HG03354 (cell line): ENCODE results near the gene MAGOH.
A peak's percentile ranks its signal among the peaks of the same experiment; 100 is the strongest.
"Not testable (repeated sequence)": the region's sequence is repeated elsewhere in the genome, so short reads cannot be mapped to it uniquely, and the experiment has no call there.

Source experiments
- ATAC-seq: cut with Tn5 transposase; IDR thresholded peaks from one replicate; pipeline ENCODE4 v1.9.1; 2021; ENCODE audit warnings: mild to moderate bottlenecking; ENCODE audit not compliant: unreplicated experiment, poor library complexity, severe bottlenecking

MAGOH gene

GRCh38 chr1:53242381-53242780 lies 4.1 kb upstream of the MAGOH start:
- ATAC-seq, result no peak

DNA sequence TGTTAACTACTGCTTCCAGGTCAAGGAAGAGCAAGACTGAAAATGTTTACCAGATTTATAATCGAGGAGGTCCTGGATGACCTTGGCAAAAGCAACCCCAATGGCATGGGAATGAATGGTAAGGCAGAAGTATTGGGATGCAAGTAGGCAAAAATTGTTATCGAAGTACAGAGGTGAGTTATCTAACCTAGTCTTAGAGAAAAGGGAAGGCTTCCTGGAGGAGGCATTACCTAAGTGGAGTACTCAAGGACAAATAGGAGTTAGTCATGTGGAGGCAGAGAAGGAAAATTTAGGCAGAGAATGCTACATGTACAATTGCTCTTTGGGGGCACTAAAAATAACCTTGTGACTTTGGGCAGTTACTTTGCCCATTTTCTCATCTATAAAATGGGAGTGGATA lies 3.5 kb upstream of the MAGOH start:
- no peak for ATAC-seq

GRCh38 chr1:53237638-53238037 lies 680 bp downstream of the MAGOH start:
- no peak for ATAC-seq

GRCh38 chr1:53220962-53221286 lies 17.4 kb downstream of the MAGOH start:
- no peak for ATAC-seq

- peak; percentile 95 for ATAC-seq
Observed at GRCh38 chr1:53220171-53220961, 18.0 kb downstream of the MAGOH start, which contains the start of gene CZIB. TSS of gene CZIB (minus strand) at chr1:53220634. CDS start at chr1:53220575, 59 bp downstream.

DNA sequence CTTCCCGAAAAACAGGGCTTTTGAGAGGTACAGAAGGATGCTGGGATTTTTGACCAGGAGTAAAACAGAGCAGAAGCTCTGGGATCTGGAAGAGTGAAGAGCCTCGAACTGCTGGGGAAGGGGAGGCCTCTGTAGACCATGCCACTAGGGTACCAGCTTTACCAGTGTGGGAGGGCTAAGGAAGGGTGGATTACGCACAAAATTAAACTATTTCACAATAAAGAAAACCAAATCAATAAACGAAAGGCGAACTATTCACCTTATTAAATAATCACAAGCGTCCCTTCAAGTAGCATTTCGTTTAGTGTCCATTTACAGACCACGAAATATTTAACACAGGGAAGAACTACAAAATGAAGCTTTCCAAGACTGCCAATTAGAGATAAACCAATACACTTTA lies 18.6 kb downstream of the MAGOH start:
- no peak for ATAC-seq

GRCh38 chr1:53218201-53218600 lies 20.1 kb downstream of the MAGOH start:
- ATAC-seq, result no peak

DNA sequence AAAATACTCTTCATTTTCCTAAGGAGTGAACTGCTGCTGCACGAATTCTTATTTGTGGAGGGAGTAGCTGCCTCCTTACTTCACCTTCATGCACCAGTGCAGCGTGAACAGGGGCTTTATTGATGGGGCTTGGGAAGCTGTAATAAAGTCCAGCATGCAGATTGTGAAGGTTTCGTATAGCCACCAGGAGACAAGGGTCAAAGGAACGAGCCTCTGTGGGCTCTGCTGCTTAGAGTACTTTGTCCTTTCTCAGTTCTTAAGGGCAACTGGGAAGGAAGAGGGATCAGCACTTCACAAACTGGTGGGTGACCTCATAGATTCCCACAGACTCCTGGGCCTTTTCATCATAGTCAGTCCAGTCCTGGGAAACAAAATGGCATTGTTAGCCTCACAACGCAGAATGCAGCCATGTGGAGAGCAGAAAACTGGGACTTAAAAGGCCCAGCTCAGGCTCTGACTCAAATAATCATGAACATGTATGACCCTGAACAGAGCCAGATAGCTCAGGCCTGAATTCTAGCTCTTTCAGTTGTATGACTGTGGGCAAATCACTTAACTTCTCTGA lies 23.9 kb downstream of the MAGOH start:
- no peak for ATAC-seq

GRCh38 chr1:53210954-53211353 lies 27.4 kb downstream of the MAGOH start:
- no peak for ATAC-seq

DNA sequence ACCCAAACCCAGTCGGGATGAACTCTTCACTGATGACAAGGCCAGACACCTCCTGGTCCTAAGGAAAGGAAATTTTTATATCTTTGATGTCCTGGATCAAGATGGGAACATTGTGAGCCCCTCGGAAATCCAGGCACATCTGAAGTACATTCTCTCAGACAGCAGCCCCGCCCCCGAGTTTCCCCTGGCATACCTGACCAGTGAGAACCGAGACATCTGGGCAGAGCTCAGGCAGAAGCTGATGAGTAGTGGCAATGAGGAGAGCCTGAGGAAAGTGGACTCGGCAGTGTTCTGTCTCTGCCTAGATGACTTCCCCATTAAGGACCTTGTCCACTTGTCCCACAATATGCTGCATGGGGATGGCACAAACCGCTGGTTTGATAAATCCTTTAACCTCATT lies 28.0 kb downstream of the MAGOH start:
- ATAC-seq, result no peak

- ATAC-seq, result no peak
Observed at GRCh38 chr1:53207726-53208125, 30.6 kb downstream of the MAGOH start.

DNA sequence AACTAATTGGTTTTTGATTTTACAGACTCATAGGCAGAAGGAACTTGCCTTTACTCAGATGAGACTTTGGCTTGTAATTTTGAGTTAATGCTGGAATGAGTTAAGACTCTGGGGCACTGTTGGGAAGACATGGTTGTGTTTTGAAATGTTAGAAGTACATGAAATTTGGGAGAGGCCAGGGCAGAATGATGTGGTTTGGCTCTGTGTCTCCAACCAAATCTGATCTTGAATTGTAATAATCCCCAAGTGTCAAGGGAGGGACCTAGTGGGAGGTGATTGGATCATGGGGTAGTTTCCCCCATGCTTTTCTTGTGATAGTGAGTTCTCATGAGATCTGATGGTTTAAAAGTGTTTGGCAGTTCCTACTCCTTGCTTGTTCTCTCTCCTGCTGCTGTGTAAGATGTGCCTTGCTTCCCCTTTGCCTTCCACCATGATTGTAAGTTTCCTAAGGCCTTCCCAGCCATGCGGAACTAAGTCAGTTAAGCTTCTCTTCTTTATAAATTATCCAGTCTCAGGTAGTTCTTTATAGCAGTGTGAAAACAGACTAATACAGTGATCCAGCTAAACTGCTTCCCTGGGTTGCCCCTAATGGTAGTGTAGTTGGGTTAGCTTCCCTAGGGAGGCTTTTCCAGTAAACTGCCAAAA lies 31.5 kb downstream of the MAGOH start:
- no peak for ATAC-seq

DNA sequence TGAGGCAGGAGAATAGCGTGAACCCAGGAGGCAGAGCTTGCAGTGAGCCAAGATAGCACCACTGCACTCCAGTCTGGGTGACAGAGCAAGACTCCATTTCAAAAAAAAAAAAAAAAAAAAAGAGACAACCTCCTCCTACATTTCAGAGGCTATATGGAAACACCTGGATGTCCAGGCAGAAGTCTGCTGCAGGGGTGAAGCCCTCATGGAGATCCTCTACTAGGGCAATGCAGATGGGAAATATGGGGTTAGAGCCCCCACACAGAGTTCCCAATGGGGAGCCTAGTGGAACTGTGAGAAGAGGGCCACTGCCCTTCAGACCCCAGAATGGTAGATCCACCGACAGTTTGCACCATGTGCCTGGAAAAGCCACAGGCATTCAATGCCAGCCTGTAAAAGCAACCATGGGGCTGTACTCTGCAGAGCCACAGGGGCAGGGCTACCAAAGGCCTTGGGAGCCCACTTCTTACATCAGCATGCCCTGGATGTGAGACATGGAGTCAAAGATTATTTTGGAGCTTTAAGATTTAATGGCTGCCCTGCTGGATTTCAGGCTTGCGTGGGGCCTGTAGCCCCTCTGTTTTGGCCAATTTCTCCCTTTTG lies 32.1 kb downstream of the MAGOH start:
- not testable (repeated sequence) for ATAC-seq

- not testable (repeated sequence) for ATAC-seq
Observed at GRCh38 chr1:53205496-53205895, 32.8 kb downstream of the MAGOH start.

DNA sequence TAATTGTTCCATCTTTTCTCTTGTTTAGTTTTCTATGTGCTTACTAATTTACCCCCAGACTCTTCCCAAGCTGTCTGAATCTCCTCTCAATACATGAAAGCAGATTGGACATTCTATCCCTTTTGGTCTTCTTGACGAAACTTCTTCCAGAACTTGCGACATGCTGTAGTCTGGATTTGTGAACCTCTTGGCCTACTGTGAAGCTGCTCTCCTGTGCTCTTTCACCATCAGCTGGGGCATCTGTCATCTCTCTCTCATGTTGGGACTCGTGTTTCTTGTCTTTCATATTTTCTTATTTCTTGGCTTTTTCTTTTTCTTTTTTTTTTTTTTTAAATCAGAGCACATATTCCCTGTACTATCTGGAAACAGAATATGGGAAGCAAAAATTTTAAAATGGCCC lies 34.9 kb downstream of the MAGOH start:
- no peak for ATAC-seq

DNA sequence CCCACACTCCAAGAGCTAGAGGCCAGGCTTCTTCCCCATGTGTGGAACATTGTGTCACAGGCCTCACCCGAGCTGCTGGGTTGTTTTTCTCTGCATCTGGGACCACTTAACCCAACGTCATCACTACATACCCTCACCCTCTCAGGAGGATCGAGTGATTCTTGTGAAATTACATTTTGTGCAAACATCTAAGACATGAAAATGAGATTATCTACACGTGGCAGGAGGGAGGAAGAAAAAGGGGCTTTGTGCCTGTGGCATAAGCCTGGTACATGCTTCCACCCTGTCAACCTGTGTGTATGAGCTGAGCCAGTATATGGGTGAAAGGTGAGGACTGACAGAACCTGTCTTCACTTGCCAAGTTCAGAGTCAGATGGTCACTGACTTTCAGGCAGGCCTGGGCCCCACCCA lies 40.1 kb downstream of the MAGOH start:
- ATAC-seq, result no peak

DNA sequence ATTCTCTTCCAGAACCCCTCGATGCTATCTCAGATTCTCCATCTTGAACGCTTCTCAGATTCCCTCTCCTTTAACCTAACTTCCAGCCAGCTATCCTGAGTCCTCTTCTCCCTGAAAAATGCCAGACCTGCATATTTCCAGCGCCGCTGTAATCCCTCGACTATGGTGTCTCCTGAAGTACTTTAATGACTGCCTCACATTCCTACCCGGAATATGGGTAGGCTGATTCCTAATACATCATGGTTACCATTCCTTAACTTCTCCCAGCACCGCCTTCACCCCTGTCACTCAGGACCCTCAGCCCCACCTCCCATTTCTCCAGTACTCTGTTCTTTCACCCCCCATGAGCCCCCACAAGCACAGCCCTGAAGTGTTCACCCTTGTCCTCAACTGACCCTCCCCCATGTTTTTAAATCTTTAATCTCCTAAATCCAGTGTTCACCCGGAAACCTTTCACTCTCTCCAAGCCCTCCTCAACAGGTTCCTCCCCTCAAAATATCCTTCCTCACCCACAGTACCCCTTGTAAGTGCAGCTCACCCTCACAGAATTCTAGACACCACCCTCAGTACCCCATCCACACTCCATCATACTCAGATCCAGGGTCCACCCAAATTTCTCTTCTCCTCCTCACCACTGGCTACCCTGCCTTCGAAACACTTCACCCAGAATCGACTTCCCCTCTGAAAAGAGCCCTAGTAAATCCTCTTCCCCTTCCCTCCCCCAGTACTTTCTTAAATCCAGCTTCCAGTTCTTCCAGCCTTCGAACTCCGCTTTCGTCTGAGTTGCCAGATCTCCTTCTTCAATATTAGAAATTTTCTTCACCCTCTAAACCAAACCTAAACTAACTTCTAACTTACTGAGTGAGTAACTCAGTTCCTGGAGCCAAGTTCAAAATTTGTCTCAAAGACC lies 40.8 kb downstream of the MAGOH start:
- no peak for ATAC-seq

- peak; percentile 100 for ATAC-seq
Observed at GRCh38 chr1:53196485-53197290, 41.6 kb downstream of the MAGOH start, which contains the start of gene CPT2. TSS of gene CPT2 (plus strand) at chr1:53196824. CDS start at chr1:53196944, 120 bp downstream.

GRCh38 chr1:53196017-53196484 lies 42.3 kb downstream of the MAGOH start:
- peak; percentile 19 for ATAC-seq
